H1 (cell line): ENCODE measurements around the gene HNRNPAB.

Source experiments
- CBX8 ChIP-seq: fragments of 300-800, 300-1000 bp; sonication (generic); IDR thresholded peaks from 2 replicates; pipeline ENCODE4 v1.7.1; 2016; ENCODE audit warnings: low read depth, low read length, borderline replicate concordance
- CHD1 ChIP-seq: IDR thresholded peaks from 2 replicates; pipeline ENCODE4 v1.6.1; 2012; ENCODE audit warnings: low read depth, low read length, improper control_type of control experiment
- EP300 ChIP-seq, 2 experiments: IDR thresholded peaks; 1 replicate in 1 of 2; 2 replicates in 1 of 2; pipeline ENCODE4 v1.6.1; 2011 to 2012; ENCODE audit warnings: low read depth in 2 of 2, low read length in 2 of 2, mild to moderate bottlenecking in 2 of 2, borderline replicate concordance in 1 of 2, inconsistent platforms in 1 of 2, moderate library complexity in 1 of 2
- EZH2 ChIP-seq: fragments of 200-600 bp; sonication (generic); IDR thresholded peaks from 2 replicates; pipeline ENCODE4 v1.7.1; 2012; ENCODE audit warnings: low read depth, mild to moderate bottlenecking, moderate library complexity, low read length, inconsistent platforms; ENCODE audit not compliant: severe bottlenecking
- HDAC2 ChIP-seq, 2 experiments: fragments of 300-600 bp in 1 of 2; sonication (generic) in 1 of 2; IDR thresholded peaks; 2 replicates each; pipeline ENCODE4 v1.6.1; 2011 to 2012; ENCODE audit warnings: low read depth in 2 of 2, low read length in 2 of 2, mild to moderate bottlenecking in 2 of 2, moderate library complexity in 2 of 2, borderline replicate concordance in 1 of 2, inconsistent platforms in 1 of 2
- MAFK ChIP-seq: IDR thresholded peaks from 2 replicates; pipeline ENCODE4 v1.6.1; 2012; ENCODE audit warnings: low read depth, mild to moderate bottlenecking, improper control_type of control experiment, low read length
- POLR2A ChIP-seq, 2 experiments: IDR thresholded peaks; 1 replicate in 1 of 2; 2 replicates in 1 of 2; pipeline ENCODE4 v1.6.1; 2011; ENCODE audit warnings: low read depth in 2 of 2, low read length in 2 of 2, mild to moderate bottlenecking in 2 of 2; ENCODE audit errors: control extremely low read depth in 1 of 2
- RBBP5 ChIP-seq: IDR thresholded peaks from 2 replicates; pipeline ENCODE4 v1.7.1; 2012; ENCODE audit warnings: low read depth, mild to moderate bottlenecking, inconsistent platforms, low read length, moderate library complexity, borderline replicate concordance
- RFX5 ChIP-seq: IDR thresholded peaks from 2 replicates; pipeline ENCODE4 v1.6.1; 2011; ENCODE audit warnings: low read depth, low read length, improper control_type of control experiment, borderline replicate concordance
- SIX5 ChIP-seq: IDR thresholded peaks from 2 replicates; pipeline ENCODE4 v1.6.1; 2011; ENCODE audit warnings: mild to moderate bottlenecking, low read depth, low read length
- TAF1 ChIP-seq: IDR thresholded peaks from 2 replicates; pipeline ENCODE4 v1.6.1; 2011; ENCODE audit warnings: mild to moderate bottlenecking, low read depth, low read length
- TAF7 ChIP-seq: optimal IDR thresholded peaks from 2 replicates; pipeline ENCODE3; 2011; ENCODE audit warnings: low read depth, mild to moderate bottlenecking, inconsistent platforms, low read length, moderate library complexity, borderline replicate concordance
- TCF12 ChIP-seq: IDR thresholded peaks from 2 replicates; pipeline ENCODE4 v1.6.1; 2011; ENCODE audit warnings: low read depth, mild to moderate bottlenecking, low read length
- TF ChIP-seq, protein P1 (sequence below), 3 experiments: IDR thresholded peaks; 1 replicate in 2 of 3; 2 replicates in 1 of 3; pipeline versions ENCODE4 v1.5.1 to v1.6.1; 2011; ENCODE audit warnings: low read length in 3 of 3, mild to moderate bottlenecking in 3 of 3, inconsistent platforms in 2 of 3, low read depth in 1 of 3, moderate library complexity in 1 of 3; ENCODE audit not compliant: insufficient read depth in 1 of 3; ENCODE audit errors: control extremely low read depth in 1 of 3

GRCh38 chr5:178241688-178242231 is 37.4 kb downstream of the HNRNPAB start:
- TF ChIP-seq CBX8 (no peak), EP300 (IDR thresholded peaks at IDR 0.05; ENCODE audit: borderline replicate concordance in 1 of 2, low read depth in 2 of 2, low read length in 2 of 2) (no peak), TAF1 (no peak), TCF12 (no peak), POLR2A (IDR thresholded peaks at IDR 0.05; ENCODE audit: control extremely low read depth in 1 of 2, low read depth in 2 of 2, low read length in 2 of 2) (no peak), MAFK (no peak), CHD1 (no peak), HDAC2 (IDR thresholded peaks at IDR 0.05; ENCODE audit: borderline replicate concordance in 1 of 2, low read depth in 2 of 2, low read length in 2 of 2) (no peak), EZH2 (no peak), SIX5 (no peak), RFX5 (no peak), TAF7 (no peak), RBBP5 (no peak)
- TF ChIP-seq, protein P1, sequence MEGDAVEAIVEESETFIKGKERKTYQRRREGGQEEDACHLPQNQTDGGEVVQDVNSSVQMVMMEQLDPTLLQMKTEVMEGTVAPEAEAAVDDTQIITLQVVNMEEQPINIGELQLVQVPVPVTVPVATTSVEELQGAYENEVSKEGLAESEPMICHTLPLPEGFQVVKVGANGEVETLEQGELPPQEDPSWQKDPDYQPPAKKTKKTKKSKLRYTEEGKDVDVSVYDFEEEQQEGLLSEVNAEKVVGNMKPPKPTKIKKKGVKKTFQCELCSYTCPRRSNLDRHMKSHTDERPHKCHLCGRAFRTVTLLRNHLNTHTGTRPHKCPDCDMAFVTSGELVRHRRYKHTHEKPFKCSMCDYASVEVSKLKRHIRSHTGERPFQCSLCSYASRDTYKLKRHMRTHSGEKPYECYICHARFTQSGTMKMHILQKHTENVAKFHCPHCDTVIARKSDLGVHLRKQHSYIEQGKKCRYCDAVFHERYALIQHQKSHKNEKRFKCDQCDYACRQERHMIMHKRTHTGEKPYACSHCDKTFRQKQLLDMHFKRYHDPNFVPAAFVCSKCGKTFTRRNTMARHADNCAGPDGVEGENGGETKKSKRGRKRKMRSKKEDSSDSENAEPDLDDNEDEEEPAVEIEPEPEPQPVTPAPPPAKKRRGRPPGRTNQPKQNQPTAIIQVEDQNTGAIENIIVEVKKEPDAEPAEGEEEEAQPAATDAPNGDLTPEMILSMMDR (IDR thresholded peaks at IDR 0.05; ENCODE audit: control extremely low read depth in 1 of 3, insufficient read depth in 1 of 3, low read depth in 1 of 3, low read length in 3 of 3) = no peak
